ENCODE data around the gene TUBA4A.

DNA sequence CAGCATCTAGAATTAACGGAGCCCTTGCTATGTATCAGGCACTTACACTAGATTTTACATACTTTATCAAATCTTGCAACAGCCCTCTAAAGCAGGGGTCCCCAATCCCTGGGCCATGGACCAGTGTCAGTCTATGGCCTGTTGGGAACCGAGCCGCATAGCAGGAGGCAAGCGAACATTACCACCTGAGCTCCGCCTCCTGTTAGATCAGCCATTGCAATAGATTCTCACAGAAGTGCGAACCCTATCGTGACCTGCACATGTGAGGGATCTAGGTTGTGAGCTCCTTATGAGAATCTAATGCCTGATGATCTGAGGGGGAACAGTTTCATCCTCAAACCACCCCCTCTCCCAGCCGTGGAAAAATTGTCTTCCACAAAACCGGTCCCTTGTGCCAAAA lies 38.9 kb upstream of the TUBA4A start:
- TF ChIP-seq POLR2A (IDR thresholded peaks at IDR 0.05) = no peak
- no peak for TF ChIP-seq POLR2AphosphoS5 (IDR thresholded peaks at IDR 0.05; ENCODE audit: insufficient read depth in 1 of 2, low read depth in 1 of 2)
- TF ChIP-seq CTCF (IDR thresholded peaks at IDR 0.05) = no peak

Data from vagina (tissue), 2 donors.